ENCODE results near the gene GPR65.

Gene GPR65

DNA sequence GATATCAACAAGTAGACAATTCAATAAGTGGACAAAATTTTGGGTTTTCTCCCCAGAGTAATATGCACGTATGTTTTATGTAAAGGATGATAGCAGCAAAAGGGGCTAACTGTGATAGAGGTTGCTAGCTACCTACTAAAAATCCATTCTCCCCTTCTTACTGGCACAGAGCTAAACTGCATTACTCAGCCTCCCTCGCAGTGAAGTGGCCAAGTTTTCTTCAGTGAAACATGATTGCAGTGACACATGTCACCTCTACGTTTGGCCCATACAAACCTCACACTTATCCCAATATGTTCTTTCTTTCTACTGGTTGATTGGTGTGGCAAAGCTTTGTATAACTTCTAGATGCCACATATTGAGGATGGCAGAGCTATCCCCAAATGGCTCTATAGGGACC, 34.3 kb downstream of the GPR65 start:
- TF ChIP-seq, protein P1, sequence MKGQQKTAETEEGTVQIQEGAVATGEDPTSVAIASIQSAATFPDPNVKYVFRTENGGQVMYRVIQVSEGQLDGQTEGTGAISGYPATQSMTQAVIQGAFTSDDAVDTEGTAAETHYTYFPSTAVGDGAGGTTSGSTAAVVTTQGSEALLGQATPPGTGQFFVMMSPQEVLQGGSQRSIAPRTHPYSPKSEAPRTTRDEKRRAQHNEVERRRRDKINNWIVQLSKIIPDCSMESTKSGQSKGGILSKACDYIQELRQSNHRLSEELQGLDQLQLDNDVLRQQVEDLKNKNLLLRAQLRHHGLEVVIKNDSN (IDR thresholded peaks at IDR 0.05) = no peak
- TF ChIP-seq TEAD4 (IDR thresholded peaks at IDR 0.05) (no peak), ZBTB7A (IDR thresholded peaks at IDR 0.05; ENCODE audit: low read depth) (no peak), NFIC (IDR thresholded peaks at IDR 0.05) (no peak), TCF12 (IDR thresholded peaks at IDR 0.05; ENCODE audit: low read depth) (no peak), YY1 (IDR thresholded peaks at IDR 0.05; ENCODE audit: low read depth) (no peak), REST (IDR thresholded peaks at IDR 0.05; ENCODE audit: low read depth) (no peak), CREB1 (IDR thresholded peaks at IDR 0.05; ENCODE audit: low read depth) (no peak), FOXM1 (IDR thresholded peaks at IDR 0.05; ENCODE audit: borderline replicate concordance, low read depth) (no peak), RAD21 (IDR thresholded peaks at IDR 0.05; ENCODE audit: low read depth) (no peak), TAF1 (IDR thresholded peaks at IDR 0.05; ENCODE audit: low read depth) (no peak), EP300 (IDR thresholded peaks at IDR 0.05; ENCODE audit: borderline replicate concordance) (no peak), CEBPB (IDR thresholded peaks at IDR 0.05) (no peak)
- TF ChIP-seq, protein P2, sequence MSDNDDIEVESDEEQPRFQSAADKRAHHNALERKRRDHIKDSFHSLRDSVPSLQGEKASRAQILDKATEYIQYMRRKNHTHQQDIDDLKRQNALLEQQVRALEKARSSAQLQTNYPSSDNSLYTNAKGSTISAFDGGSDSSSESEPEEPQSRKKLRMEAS (IDR thresholded peaks at IDR 0.05) = no peak

GRCh38 chr14:88040146-88040545, 35.2 kb downstream of the GPR65 start:
- no peak for TF ChIP-seq REST (IDR thresholded peaks at IDR 0.05; ENCODE audit: low read depth)
- no peak for TF ChIP-seq CEBPB (IDR thresholded peaks at IDR 0.05)
- TF ChIP-seq CREB1 (IDR thresholded peaks at IDR 0.05; ENCODE audit: low read depth) = no peak
- no peak for TF ChIP-seq TCF12 (IDR thresholded peaks at IDR 0.05; ENCODE audit: low read depth)
- TF ChIP-seq, protein P2 (IDR thresholded peaks at IDR 0.05) = no peak
- TF ChIP-seq ZBTB7A (IDR thresholded peaks at IDR 0.05; ENCODE audit: low read depth) = no peak
- no peak for TF ChIP-seq NFIC (IDR thresholded peaks at IDR 0.05)
- no peak for TF ChIP-seq TAF1 (IDR thresholded peaks at IDR 0.05; ENCODE audit: low read depth)
- no peak for TF ChIP-seq EGR1 (IDR thresholded peaks at IDR 0.05)
- TF ChIP-seq EP300 (IDR thresholded peaks at IDR 0.05; ENCODE audit: borderline replicate concordance) = no peak
- TF ChIP-seq TEAD4 (IDR thresholded peaks at IDR 0.05) = no peak
- TF ChIP-seq, protein P1 (IDR thresholded peaks at IDR 0.05) = no peak
- no peak for TF ChIP-seq RAD21 (IDR thresholded peaks at IDR 0.05; ENCODE audit: low read depth)
- TF ChIP-seq FOXM1 (IDR thresholded peaks at IDR 0.05; ENCODE audit: borderline replicate concordance, low read depth) = no peak
- TF ChIP-seq YY1 (IDR thresholded peaks at IDR 0.05; ENCODE audit: low read depth) = no peak

- no peak for TF ChIP-seq TEAD4 (IDR thresholded peaks at IDR 0.05)
- no peak for TF ChIP-seq CREB1 (IDR thresholded peaks at IDR 0.05; ENCODE audit: low read depth)
- TF ChIP-seq, protein P1 (IDR thresholded peaks at IDR 0.05) = no peak
- TF ChIP-seq, protein P2 (IDR thresholded peaks at IDR 0.05) = no peak
- TF ChIP-seq TAF1 (IDR thresholded peaks at IDR 0.05; ENCODE audit: low read depth) = no peak
- no peak for TF ChIP-seq CEBPB (IDR thresholded peaks at IDR 0.05)
- TF ChIP-seq RAD21 (IDR thresholded peaks at IDR 0.05; ENCODE audit: low read depth) = no peak
Observed at GRCh38 chr14:88043529-88044443, 38.9 kb downstream of the GPR65 start.

DNA sequence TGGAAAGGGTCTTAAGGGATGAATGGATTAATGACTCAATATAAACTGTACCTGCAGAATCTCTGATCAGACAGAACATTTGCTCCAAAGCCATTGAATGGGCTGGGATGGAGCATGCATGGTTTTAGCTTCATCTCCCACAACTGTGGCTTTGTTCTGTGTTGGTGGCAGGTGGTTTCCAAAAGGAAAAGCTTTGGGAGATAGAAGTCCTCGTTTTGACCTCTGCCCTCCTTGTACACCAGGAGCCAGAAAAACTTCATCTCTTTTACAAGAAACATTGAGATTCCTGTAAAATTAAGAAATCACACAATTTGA, 39.5 kb downstream of the GPR65 start:
- TF ChIP-seq CREB1 (IDR thresholded peaks at IDR 0.05; ENCODE audit: low read depth) = no peak
- no peak for TF ChIP-seq TCF12 (IDR thresholded peaks at IDR 0.05; ENCODE audit: low read depth)
- TF ChIP-seq TEAD4 (IDR thresholded peaks at IDR 0.05) = no peak
- TF ChIP-seq, protein P2 (IDR thresholded peaks at IDR 0.05) = no peak
